H1 (cell line): ENCODE results near the gene NUDT2.

Source experiments
- BACH1 ChIP-seq: IDR thresholded peaks from 2 replicates; pipeline ENCODE4 v1.6.1; 2012; ENCODE audit warnings: low read length, improper control_type of control experiment
- BCL11A ChIP-seq, 2 experiments: IDR thresholded peaks; one replicate each; pipeline ENCODE4 v1.6.1; 2011; ENCODE audit warnings: low read depth in 2 of 2, low read length in 2 of 2, mild to moderate bottlenecking in 2 of 2
- JUN ChIP-seq: IDR thresholded peaks from 2 replicates; pipeline ENCODE4 v1.6.1; 2011; ENCODE audit warnings: low read depth, mild to moderate bottlenecking, improper control_type of control experiment, low read length
- POLR2A ChIP-seq, 2 experiments: IDR thresholded peaks; 1 replicate in 1 of 2; 2 replicates in 1 of 2; pipeline ENCODE4 v1.6.1; 2011; ENCODE audit warnings: low read depth in 2 of 2, low read length in 2 of 2, mild to moderate bottlenecking in 2 of 2; ENCODE audit errors: control extremely low read depth in 1 of 2
- RFX5 ChIP-seq: IDR thresholded peaks from 2 replicates; pipeline ENCODE4 v1.6.1; 2011; ENCODE audit warnings: low read depth, low read length, improper control_type of control experiment, borderline replicate concordance
- SIN3A ChIP-seq, 2 experiments: IDR thresholded peaks in 1 of 2; conservative IDR thresholded peaks in 1 of 2; 2 replicates each; pipeline ENCODE4 v1.6.1; 2011 to 2012; ENCODE audit warnings: low read length in 2 of 2, improper control_type of control experiment in 1 of 2, low read depth in 1 of 2, mild to moderate bottlenecking in 1 of 2
- SIRT6 ChIP-seq: IDR thresholded peaks from one replicate; pipeline ENCODE4 v1.7.1; 2012; ENCODE audit warnings: low read length, inconsistent platforms
- SUZ12 ChIP-seq: fragments of 200-600 bp; sonication (generic); IDR thresholded peaks from 2 replicates; pipeline ENCODE4 v1.6.1; 2012; ENCODE audit warnings: mild to moderate bottlenecking, inconsistent platforms, low read length, moderate library complexity, mixed read lengths
- TAF7 ChIP-seq: optimal IDR thresholded peaks from 2 replicates; pipeline ENCODE3; 2011; ENCODE audit warnings: low read depth, mild to moderate bottlenecking, inconsistent platforms, low read length, moderate library complexity, borderline replicate concordance
- YY1 ChIP-seq: IDR thresholded peaks from 2 replicates; pipeline ENCODE4 v1.6.1; 2011; ENCODE audit warnings: low read depth, mild to moderate bottlenecking, low read length
- TF ChIP-seq, protein P1 (sequence below), 3 experiments: IDR thresholded peaks; 1 replicate in 2 of 3; 2 replicates in 1 of 3; pipeline versions ENCODE4 v1.5.1 to v1.6.1; 2011; ENCODE audit warnings: low read length in 3 of 3, mild to moderate bottlenecking in 3 of 3, inconsistent platforms in 2 of 3, low read depth in 1 of 3, moderate library complexity in 1 of 3; ENCODE audit not compliant: insufficient read depth in 1 of 3; ENCODE audit errors: control extremely low read depth in 1 of 3
- TF ChIP-seq, protein P2 (sequence below): IDR thresholded peaks from 2 replicates; pipeline ENCODE4 v1.6.1; 2012; ENCODE audit warnings: inconsistent platforms

DNA sequence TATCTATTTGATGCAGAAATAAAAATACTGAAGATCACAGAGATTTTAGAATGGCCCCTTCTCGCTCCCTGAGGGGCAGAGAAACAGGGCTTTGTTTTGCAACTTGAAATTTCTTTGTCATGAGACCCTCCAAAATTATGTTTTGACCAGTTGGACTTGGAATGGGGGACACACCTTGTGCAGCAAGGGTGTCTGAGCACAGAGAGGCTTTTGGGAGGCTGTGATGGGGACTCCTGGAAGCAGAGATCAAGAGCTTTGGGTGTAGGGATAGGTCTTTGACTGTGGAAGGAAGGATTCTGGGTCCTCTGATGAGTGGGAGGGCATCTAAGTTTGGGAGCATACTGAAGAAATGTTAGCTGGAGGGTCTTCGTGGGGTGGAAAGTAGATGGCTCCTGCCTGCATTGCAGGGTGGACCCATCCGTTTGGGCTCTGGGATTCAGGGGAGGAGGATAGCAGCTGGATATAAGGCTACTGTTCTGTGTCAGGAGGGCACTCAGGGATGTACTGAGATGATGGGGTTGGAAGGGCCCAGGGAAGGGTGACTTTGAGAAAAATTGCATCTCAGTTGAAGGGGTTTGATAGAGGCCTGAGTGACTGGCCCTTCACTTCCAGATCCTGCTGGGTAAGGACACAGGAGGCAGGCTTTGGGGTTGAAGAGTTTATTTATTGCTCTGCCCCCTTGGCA is 49.1 kb downstream of the NUDT2 start:
- no peak for TF ChIP-seq SUZ12
- TF ChIP-seq, protein P1, sequence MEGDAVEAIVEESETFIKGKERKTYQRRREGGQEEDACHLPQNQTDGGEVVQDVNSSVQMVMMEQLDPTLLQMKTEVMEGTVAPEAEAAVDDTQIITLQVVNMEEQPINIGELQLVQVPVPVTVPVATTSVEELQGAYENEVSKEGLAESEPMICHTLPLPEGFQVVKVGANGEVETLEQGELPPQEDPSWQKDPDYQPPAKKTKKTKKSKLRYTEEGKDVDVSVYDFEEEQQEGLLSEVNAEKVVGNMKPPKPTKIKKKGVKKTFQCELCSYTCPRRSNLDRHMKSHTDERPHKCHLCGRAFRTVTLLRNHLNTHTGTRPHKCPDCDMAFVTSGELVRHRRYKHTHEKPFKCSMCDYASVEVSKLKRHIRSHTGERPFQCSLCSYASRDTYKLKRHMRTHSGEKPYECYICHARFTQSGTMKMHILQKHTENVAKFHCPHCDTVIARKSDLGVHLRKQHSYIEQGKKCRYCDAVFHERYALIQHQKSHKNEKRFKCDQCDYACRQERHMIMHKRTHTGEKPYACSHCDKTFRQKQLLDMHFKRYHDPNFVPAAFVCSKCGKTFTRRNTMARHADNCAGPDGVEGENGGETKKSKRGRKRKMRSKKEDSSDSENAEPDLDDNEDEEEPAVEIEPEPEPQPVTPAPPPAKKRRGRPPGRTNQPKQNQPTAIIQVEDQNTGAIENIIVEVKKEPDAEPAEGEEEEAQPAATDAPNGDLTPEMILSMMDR (IDR thresholded peaks at IDR 0.05; ENCODE audit: control extremely low read depth in 1 of 3, insufficient read depth in 1 of 3, low read depth in 1 of 3, low read length in 3 of 3), result no peak
- TF ChIP-seq YY1, result no peak
- TF ChIP-seq JUN, result no peak
- no peak for TF ChIP-seq SIN3A (conservative IDR thresholded peaks at IDR 0.05 in 1 of 2, IDR thresholded peaks at IDR 0.05 in 1 of 2; ENCODE audit: low read depth in 1 of 2, low read length in 2 of 2)
- no peak for TF ChIP-seq BACH1
- no peak for TF ChIP-seq POLR2A (IDR thresholded peaks at IDR 0.05; ENCODE audit: control extremely low read depth in 1 of 2, low read depth in 2 of 2, low read length in 2 of 2)
- no peak for TF ChIP-seq TAF7
- TF ChIP-seq RFX5, result no peak
- no peak for TF ChIP-seq SIRT6
- TF ChIP-seq BCL11A (IDR thresholded peaks at IDR 0.05; ENCODE audit: low read depth in 2 of 2, low read length in 2 of 2), result no peak
- TF ChIP-seq, protein P2, sequence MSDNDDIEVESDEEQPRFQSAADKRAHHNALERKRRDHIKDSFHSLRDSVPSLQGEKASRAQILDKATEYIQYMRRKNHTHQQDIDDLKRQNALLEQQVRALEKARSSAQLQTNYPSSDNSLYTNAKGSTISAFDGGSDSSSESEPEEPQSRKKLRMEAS, result no peak
